ENCODE measurements around the gene GRAMD2A.

GRCh38 chr15:72239652-72240051, 42.1 kb upstream of the GRAMD2A start:
- TF ChIP-seq, protein P1, sequence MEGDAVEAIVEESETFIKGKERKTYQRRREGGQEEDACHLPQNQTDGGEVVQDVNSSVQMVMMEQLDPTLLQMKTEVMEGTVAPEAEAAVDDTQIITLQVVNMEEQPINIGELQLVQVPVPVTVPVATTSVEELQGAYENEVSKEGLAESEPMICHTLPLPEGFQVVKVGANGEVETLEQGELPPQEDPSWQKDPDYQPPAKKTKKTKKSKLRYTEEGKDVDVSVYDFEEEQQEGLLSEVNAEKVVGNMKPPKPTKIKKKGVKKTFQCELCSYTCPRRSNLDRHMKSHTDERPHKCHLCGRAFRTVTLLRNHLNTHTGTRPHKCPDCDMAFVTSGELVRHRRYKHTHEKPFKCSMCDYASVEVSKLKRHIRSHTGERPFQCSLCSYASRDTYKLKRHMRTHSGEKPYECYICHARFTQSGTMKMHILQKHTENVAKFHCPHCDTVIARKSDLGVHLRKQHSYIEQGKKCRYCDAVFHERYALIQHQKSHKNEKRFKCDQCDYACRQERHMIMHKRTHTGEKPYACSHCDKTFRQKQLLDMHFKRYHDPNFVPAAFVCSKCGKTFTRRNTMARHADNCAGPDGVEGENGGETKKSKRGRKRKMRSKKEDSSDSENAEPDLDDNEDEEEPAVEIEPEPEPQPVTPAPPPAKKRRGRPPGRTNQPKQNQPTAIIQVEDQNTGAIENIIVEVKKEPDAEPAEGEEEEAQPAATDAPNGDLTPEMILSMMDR (IDR thresholded peaks at IDR 0.05; ENCODE audit: low read length): no peak
- TF ChIP-seq EZH2 (IDR thresholded peaks at IDR 0.05; ENCODE audit: borderline replicate concordance, low read length): no peak
